ENCODE data around the gene TNS1.

The TNS1 gene

DNA sequence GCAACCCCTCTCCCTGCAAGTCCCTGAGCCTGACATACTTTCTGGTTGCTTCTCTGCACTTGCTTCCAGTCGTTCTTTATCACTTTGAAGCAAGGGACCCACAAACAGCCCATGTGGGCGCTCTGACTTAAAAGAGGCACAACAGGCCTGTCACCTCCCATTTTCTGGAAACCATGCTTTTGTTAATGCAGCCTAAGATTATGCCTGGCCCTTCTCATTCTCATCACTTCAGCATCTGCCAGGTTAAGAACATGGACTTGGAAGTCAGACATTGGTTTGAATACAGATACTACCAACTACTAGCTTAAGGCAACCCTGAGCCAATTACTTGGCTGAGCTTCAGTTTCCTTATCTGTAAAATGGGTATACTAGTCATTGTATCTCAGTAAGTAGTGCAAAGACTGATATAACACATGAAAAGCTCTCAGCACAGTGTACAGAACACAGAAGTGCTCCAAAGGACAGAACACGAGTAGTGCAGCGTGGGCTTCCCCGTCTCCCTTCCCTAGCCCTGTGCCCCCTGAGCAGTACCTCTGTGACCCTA, 141.4 kb downstream of the TNS1 start:
- DNase-seq = no peak

DNA sequence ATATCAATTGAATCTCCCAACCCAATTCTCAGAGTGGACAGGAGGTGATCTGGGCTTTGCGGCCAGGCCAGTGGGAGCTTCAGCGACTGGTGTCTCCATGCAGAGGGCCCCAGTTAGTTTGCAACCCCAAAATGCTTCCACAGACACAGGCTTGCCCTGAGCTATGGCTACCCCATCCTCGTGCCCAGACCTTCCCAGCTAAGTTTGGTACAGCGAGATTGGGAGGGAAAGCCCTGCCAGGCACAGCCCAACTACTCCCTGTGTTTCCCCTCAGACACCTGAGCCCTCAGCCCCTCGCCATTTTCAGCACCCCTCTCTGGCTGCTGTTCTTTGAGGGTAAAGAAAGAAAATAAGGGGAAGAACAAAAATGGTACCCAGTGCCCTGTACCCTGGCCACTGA, 142.9 kb downstream of the TNS1 start:
- no peak for DNase-seq

DNA sequence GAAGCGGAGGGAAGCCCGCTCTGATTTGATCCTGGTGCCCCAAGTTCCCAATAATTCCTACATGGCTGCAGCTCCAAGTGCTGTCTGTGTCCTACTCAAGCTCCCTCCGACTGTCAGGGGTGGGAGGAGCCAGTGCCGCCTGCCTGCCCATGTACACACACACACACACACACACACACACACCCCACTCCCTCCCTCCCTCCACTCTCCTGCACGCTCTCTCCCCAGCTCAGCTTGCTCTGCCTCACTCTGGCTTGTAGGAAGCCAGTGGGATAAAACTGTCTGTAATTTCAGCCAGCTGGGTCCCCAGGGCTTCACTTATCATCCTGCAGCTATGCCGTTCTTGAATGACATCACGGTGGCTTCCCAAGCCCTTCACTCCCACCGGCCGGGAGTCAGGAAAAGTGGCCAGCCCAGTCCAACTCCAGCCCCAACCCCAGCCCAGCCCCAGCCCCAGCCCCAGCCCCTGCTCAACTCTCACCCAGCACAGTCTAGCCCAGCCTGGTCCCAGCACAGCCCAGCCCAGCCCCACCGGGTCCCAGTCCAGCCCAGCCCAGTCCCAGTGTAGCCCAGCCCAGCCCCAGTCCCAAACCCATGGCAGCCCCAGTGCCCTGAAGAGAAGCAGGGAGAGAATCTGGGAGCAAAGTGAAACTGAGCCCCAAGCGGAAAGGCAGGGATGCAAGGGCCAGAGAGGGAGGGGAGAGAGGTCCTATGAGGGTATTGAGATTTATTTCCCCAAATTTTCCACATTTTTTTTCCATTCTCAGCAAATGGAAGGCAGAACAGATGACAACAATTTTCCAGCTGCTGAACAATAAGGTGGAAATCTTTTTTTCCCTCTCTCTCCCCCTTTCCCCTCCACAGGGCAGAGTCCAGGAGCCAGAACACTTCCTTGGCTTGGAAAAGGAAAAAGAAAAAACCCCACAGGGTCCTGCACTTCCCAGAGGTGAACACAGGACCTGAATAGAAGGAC, 144.0 kb downstream of the TNS1 start:
- peak; percentile 91 for DNase-seq

DNA sequence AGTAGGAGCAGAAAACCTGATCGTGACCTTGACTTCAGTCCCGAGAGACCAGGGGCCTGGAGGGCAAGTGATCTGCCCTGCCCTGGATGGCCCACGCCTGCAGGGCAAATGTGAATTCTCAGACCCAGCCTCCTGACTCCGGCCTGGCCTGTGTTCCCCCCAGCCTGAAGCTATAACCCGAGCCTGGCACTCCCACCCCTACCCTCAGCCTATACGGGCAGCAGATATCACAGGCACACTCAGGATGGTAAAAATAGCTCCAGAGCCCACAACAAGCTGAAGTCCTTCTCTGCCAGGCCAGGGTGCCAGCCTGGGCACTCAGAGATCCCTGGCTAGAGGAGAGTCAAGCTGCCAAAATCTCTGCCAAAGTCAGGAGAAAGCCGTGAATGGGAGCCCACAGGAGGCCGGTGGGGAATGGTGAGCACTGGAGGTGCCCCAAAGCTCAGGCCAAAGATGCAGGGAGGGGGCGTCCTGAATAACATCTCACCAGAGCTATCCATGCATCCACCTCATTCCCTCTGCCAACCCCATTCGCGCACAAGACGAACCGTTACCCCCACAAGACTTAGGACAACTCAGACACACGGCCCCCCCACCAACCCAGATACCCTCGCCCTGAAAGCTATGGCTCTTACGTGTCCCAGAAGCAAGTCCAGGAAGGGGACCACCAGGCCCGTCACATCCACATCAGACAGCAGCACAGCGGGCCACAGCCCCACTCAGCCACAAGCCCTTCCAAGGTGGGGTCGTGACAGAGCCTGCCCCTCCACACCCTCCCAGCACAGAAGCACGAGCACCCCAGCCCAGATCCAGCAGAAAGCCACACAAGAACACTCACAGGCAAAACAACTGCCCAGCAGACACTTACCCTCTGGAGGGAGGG, 144.9 kb downstream of the TNS1 start:
- DNase-seq = no peak

DNA sequence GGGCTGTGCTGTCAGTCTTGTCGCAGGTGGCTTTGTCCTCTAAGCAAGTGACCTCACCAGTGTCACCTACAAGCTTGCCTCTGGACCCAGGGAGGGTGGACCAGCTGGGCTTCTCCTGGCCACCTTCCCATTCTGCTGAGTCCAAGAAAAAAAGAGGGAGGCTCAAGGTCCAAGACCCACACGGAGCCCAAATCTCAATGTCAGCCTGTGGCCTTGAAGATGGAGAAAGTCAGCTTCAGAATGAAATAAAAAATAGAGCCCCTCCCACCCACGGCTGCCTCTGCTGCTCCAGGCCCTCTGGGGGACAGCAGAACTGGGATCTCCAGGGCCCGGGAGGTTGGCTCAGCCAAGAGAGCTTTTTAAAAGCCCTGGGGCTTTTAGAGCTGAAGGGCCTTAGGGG, 145.9 kb downstream of the TNS1 start:
- DNase-seq = no peak

DNA sequence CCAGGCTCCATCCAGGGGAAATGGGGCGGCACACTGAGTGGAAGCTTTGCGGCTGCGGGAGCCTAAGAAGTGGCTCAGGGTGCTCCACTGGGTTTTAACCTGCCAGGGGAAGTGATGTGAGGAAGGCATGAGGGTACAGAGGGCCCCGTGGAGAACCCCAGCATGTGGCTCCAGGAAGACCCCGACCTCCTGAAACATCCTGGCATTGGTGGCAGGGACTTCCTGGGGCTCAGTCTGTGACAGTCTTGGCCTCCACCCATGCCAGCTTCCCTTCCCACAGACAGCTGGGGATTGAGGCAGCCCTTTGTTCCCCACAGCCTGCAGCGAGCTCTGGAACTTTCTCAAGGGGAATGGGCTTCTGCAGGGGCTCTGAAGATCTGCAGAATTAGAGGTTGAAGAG, 146.6 kb downstream of the TNS1 start:
- no peak for DNase-seq

DNA sequence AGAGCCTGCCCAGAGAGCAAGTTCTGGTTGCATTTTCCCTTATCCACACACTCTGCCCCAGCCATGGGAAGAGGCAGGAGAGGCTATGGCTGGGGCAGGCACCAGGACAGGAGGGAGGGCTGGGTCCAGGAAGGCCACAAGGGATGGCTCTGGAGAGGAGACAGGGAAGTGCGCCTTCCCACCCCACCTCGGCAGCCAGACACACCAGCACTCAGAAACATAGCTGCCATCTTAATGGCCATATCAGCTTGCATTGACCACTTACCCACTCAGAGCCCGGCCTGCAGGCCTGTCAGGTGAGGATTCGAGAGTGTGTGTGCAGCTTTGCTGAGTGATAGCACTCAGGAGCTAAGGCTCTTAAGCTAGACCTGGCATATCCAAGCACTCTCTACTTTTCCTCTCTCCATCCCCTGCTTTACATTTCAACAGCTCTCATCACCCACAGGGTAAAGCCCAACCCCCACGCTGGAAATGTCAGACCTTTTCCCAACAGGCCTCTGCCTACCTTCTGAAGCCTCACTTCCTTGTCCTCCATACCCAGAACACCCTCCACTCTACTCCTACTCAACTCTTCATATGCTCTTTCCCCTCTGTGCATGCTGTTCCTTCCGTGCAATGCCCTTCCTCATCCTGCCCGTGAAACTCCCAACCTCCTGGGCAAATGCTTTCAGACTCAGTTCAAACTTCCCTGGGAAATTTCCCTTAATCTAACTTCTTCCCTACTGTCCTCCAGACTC, 147.9 kb downstream of the TNS1 start:
- DNase-seq = no peak

DNA sequence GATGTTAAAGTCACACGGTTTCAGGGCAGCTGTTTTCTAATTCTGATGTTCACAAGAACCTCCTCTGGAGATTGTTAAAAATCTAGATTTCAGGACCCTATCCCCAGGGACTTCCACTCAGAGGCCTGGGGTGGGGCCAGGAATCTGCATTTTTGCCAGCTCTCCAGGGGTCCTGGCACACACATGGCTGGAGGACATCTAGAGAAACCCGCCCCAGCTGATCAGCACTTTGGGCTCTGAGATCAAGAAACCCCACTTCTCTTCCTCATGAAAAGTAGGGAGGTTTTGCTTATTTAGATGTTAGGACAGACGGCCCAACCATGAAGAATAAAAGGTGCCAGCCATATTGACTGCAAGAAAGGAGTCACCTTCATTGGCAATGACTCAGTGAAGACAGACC, 148.8 kb downstream of the TNS1 start:
- no peak for DNase-seq

DNA sequence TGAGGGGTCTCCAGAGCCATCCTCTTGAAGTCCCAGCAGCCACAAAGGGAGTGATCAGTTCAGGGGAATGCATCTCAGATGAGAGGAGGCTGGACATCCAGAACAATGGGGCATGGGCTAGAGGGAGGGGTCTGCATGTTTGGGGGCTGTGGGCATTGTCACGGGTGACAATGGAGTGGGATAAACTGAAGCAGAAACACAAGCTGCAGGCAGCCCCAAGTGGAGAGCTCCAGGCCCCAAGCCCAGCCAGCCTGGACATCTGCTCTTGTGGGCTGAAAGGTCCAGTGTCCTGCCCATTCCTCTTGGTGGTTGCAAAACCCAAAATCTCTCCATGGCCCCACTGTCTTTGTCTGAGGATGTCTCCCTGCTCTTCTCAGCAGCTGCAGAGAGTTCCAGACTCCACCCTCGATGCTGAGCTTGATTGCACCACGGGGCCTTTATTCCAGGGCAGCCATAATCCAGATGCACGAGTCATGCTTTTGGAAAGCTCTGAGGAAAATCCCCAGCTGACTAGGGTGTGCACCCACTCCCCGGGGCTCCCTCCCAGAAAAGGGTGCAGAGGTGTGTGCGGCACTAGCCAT, 149.4 kb downstream of the TNS1 start:
- peak; percentile 13 for DNase-seq

DNA sequence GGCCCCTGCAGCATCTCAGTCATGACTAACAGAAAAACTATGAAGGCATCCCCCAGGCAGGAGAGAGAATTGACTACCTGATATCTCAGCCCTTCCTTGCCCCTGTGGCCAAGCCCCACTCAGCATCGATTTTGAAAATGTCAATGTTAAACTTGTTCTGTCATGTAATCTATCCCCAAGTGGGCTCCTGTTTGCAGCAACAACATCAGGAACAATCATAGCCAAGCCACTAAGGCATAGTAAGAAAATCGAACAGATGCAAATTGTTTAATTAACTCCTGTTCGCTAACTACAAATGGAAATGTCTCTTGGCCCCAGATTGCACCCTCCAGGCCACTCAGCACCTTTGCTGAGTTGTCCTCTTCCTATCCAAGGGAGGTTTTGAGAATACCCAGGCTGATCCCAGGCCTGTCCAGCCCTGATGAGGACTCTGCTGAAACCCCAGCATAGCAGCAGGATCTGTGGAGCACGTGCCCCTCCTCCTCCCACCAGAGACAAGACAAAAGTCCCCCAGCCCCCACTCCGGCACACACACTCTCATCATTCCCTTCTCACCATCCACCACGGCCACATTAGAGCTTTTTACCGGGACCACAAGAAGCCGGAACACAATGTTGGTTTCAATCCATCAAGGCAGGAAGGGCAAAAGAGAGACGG, 150.1 kb downstream of the TNS1 start:
- no peak for DNase-seq

DNA sequence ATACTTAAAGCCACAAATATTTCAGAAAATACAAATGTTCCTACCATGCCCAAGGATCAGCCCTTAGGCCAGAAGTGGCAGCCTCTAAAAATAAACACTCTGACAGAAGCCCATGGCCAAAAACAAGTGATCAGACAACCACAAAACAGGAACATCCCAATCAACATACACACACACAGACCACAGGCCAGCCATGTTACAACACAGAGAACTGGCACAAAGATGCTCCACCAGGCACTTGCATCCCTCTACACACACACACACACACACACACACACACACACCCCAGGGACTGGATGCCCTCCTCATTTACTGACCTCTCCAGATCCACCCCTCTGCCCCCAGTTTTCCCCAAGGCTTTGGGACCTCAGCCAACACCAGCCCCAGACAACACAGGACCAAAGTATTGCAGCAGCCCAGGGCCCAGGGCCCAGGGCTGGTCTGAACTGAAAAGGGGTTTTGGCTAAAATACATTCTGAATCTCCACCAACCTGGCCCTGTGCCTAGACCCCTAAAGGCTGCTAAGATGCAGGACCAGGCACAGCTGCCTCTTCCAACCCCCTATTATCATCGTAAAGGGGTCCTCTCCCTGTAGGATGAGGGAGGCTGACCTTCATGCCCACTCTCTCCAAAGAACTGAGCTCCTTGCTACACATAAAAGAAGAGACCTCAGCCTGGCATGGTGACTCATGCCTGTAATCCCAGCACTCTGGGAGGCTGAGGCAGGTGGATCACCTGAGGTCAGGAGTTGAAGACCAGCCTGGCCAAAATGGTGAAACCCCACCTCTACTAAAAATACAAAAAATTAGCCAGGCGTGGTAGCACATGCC, 151.4 kb downstream of the TNS1 start:
- no peak for DNase-seq

DNA sequence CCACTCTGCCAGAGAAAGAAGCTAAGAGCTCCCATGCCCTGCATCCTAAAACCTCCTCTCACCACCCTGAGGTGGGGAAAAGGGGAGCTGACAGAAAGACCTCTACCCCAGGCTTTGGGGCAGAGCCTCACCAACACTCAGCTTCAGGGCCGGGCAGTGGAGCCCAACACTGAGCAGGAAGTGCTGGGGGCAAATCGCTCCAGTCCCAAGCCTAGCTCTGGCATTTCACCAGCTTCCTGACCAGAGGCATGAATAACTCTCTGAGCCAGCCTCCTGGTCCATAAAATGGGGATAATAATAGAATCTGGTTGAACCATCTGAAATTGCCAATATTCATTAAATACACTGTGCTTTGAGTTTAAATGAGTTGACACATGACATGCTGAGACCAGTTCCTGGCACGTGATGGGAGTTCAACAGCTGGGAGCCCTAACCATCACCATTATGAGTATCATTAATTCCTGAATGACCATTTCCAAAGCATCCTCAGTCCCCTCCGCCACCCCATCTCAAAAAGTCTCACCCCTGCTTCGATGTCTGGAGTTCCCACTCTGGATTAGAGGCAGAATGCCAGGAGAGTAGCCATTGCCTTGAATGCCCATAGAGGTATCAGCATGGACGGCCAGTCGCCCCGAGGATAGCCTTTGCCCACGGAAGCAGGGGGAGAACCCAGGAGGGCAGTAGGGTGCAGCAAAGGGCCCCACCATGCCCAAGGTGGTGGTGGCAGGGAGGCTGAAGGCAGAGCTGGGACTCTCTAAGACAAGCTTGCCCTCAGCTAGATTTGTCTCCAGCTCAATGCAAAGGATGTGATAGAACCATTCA, 153.4 kb downstream of the TNS1 start:
- no peak for DNase-seq

DNA sequence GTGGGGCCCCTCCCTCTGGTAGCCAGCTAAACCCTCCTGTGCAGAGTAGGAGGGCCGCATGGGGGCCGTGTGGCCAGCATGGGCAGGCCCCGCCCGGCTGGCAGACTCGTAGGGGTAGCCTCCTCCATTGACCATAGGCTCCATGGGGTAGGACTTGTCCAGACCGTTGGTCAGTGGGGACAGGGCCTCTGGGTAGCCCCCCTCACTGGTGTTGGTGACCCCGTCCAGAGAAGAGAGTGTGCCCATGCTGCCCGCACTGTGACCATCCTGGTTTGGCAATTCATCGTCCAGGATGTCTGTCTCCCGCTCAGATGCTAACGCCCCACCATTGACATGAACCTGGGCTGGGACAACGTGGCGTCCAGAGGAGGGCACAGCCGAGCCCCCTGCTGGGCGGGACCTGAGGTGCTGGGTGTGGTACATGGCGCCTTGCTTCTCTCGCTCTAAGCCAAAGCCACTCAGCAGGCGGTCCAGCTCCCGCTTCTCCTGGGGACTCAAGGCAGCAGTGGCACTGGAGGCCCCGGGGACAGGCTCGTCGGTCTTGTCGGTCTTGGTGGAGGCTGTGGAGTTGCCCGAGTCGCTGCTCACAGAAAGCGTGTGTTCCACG, 154.3 kb downstream of the TNS1 start:
- DNase-seq = no peak

DNA sequence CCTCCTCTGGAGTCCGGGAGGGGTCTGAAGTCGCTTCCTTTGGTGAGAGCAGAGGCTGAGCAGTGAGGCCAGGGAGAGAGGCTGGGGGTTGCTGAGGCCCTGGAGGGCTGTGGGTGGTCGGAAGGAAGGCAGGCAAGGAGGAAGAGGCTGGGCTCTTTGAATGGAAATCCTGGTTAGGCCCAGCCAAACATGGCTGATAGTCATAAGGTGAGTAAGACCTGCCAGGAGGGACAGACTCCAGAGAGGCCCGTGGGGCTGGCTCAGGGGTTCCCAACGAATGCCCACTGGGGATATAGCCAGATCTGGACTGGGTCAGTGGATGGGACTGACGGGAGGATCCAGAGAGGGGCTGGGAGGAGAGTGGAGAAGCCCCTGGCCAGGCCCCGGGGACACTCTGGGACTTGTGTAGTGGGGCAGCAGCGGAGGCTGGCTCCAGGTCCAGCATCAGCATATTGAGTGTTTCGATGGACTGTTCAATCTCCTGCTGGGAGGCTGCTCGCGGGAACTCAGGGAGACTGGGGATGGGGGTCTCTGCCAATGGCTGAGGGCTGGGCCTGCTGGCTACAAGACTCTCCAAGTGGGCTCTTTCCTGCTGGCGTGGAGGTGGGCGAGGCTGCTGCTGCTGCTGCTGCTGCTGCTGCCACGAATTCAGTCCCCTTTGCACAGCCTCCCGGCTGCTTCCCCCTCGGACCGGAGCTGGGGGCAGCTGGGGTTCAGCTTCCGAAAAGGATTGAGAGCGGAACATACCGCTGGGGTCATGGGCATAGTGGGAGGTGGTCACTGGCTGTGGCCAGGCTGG, 155.0 kb downstream of the TNS1 start:
- DNase-seq = no peak

DNA sequence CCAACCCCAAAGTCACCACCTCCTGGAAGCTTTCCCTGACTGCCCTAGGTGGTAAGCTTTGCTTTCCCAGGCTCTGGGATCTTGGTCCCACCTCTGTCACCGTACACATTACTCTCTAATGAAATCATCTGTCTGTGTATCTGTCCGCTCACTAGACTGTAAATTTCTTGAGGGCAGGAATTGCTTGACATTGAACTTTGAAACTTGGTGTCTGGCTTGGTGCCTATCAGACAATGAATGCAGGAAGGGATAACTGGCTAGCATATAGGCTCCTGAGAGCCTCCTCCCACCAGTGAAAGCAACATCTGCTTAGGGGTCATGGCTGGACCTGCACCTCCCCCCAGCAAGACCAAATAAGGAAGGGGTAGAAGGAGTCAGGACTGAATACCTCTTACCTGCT, 155.7 kb downstream of the TNS1 start:
- no peak for DNase-seq

DNA sequence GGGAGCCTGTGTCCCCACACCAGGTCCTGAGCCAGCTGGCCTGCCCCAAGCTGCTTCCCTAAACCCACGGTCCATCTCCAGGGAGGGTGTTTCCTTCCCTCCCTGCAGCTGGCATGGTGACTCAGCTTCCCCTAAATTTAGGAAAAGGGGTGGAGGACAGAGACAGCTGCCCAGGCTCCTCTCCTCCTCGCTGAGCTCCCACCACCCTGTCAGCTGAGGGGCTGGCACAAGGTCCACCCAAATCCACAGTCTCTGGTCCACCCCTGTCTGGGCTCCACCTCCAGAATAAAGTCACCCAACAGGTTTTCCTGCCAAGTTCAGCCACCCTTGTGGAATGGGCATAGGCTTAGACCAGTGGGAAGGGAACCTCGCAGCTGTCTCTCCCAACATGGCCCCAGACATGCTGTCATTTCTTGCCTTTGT, 156.5 kb downstream of the TNS1 start:
- DNase-seq = no peak

DNA sequence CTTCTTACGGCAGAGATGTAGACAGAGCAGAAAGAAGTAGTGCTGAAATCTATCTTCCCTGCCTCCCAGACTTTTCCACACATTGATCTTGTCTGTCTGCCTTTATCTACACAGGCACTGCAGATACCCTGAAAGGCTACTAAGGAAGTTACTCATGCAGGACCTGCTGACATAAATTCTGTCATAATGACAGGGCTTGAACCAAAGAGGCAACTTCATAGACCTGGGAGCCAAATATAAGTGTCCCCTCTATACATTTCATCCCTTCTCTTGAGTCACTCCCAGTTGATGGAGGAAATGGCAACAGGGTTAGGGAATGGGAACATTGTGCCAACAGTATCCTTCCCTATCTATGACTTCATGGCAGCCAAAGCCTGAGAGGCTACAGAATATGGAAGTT, 157.5 kb downstream of the TNS1 start:
- no peak for DNase-seq

DNA sequence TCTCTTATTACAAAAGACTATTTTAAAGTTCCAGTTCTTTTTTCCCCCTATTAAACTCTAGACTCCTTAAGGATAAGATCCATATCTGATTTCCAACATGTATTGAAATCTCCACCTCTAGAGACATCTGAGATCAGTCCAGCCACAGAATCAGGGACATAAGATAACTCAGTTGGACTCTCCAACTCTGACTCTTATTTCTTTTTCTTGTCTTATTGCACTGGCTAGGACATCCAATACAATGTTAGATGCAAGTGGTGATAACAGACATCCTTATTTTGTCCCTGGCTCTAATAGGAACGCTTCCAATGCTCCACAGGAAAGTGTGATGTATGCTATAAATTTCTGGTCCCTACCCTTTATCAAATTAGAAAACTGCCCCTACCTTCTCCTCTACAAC, 158.1 kb downstream of the TNS1 start:
- DNase-seq = no peak

DNA sequence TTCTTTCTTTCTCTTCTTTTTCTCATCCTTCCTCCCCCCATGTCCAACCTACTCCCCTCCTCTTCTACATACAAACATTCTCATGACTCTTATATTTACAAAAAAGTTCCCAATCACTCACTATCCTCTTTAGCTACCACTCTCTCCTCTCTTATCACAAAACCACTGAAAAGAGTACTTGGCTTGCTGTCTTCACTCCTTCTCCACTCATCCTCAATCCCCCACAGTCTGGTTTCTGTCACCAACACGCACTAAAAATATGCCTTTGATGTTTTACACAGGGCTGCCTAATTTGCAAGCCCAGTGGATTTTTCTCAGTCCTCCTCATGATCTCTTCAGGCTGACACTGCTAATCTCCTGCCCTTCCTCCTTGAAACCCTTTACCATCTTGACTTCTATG, 159.5 kb downstream of the TNS1 start:
- DNase-seq = no peak
